ENCODE results near the gene BLOC1S4.

Gene BLOC1S4

GRCh38 chr4:6692806-6693205, 23.2 kb upstream of the BLOC1S4 start:
- peak overlapping the region; percentile 30 for H3K27ac ChIP-seq

GRCh38 chr4:6693231-6694176, 22.5 kb upstream of the BLOC1S4 start, which contains the start of gene S100P:
TSS of gene S100P (plus strand) at chr4:6693878. CDS start at chr4:6693933, 55 bp downstream.
- peak within 1 kb of the TSS; percentile 30 for H3K27ac ChIP-seq
- ChIA-PET CTCF (interaction anchor here (0.7 kb wide), 1 partner anchor 23 kb away, joined by 4 read pairs; no protein-coding TSS in a partner anchor), POLR2A (ENCODE audit: low non-redundant PET) (no interaction called here)
- no peak for DNase-seq (ENCODE audit: low spot score)
- TF ChIP-seq, protein P1, sequence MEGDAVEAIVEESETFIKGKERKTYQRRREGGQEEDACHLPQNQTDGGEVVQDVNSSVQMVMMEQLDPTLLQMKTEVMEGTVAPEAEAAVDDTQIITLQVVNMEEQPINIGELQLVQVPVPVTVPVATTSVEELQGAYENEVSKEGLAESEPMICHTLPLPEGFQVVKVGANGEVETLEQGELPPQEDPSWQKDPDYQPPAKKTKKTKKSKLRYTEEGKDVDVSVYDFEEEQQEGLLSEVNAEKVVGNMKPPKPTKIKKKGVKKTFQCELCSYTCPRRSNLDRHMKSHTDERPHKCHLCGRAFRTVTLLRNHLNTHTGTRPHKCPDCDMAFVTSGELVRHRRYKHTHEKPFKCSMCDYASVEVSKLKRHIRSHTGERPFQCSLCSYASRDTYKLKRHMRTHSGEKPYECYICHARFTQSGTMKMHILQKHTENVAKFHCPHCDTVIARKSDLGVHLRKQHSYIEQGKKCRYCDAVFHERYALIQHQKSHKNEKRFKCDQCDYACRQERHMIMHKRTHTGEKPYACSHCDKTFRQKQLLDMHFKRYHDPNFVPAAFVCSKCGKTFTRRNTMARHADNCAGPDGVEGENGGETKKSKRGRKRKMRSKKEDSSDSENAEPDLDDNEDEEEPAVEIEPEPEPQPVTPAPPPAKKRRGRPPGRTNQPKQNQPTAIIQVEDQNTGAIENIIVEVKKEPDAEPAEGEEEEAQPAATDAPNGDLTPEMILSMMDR (conservative IDR thresholded peaks at IDR 0.05; ENCODE audit: low read depth), result no peak

More at GRCh38 chr4:6692806-6693205, 23.2 kb upstream of the BLOC1S4 start:
- TF ChIP-seq, protein P1 (conservative IDR thresholded peaks at IDR 0.05; ENCODE audit: low read depth), result no peak
- POLR2A ChIA-PET (ENCODE audit: low non-redundant PET), result no interaction called here
- CTCF ChIA-PET, result interaction anchor here (0.7 kb wide), 1 partner anchor 22 kb away, joined by 4 read pairs; no protein-coding TSS in a partner anchor
- DNase-seq (ENCODE audit: low spot score), result no peak

GRCh38 chr4:6694177-6694901, 21.6 kb upstream of the BLOC1S4 start:
- H3K27ac ChIP-seq, result peak overlapping the region; percentile 30
- ChIA-PET CTCF (interaction anchor here (0.7 kb wide), 1 partner anchor 188 kb away, joined by 7 read pairs; no protein-coding TSS in a partner anchor), POLR2A (ENCODE audit: low non-redundant PET) (no interaction called here)
- DNase-seq (ENCODE audit: low spot score), result no peak
- TF ChIP-seq, protein P1 (conservative IDR thresholded peaks at IDR 0.05; ENCODE audit: low read depth), result no peak

GRCh38 chr4:6695660-6696610, 20.0 kb upstream of the BLOC1S4 start:
- POLR2A ChIA-PET (ENCODE audit: low non-redundant PET), result no interaction called here
- peak; percentile 15 for DNase-seq (ENCODE audit: low spot score)
- H3K27ac ChIP-seq, result peak overlapping the region; percentile 94
- TF ChIP-seq, protein P1 (conservative IDR thresholded peaks at IDR 0.05; ENCODE audit: low read depth), result no peak
- CTCF ChIA-PET, result interaction anchor here (0.6 to 1.0 kb wide), 4 partner anchors 21 to 375 kb away, joined by 3 read pairs; no protein-coding TSS in a partner anchor

DNA sequence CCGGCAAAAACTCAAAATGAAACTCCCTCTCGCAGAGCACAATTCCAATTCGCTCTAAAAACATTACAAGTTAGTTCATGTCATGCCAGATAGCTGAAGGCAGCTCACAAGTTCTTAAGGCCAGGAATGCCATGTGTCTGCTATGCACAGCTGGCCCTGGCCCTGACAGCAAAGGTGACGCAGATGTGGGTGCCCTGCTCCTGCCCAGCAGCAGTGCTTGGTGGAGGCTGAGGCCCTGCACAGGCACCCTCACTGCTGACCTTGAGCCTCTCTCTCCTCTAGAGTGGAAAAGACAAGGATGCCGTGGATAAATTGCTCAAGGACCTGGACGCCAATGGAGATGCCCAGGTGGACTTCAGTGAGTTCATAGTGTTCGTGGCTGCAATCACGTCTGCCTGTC, 19.4 kb upstream of the BLOC1S4 start:
- CTCF ChIA-PET, result interaction anchor here (1.0 kb wide), 1 partner anchor 22 kb away, joined by 3 read pairs; no protein-coding TSS in a partner anchor
- POLR2A ChIA-PET (ENCODE audit: low non-redundant PET), result no interaction called here
- peak overlapping the region; percentile 94 for H3K27ac ChIP-seq
- no peak for DNase-seq (ENCODE audit: low spot score)
- TF ChIP-seq, protein P1 (conservative IDR thresholded peaks at IDR 0.05; ENCODE audit: low read depth), result no peak
